ENCODE results near the gene ATG14.
"Not testable (repeated sequence)": the region's sequence is repeated elsewhere in the genome, so short reads cannot be mapped to it uniquely, and the experiment has no call there.

Gene ATG14

GRCh38 chr14:55386037-55386808, 25.4 kb downstream of the ATG14 start:
- DNase-seq (ENCODE audit: low read depth) = no peak

GRCh38 chr14:55384536-55384935, 27.1 kb downstream of the ATG14 start:
- DNase-seq (ENCODE audit: low read depth) = no peak

- no peak for DNase-seq (ENCODE audit: low read depth)
Observed at GRCh38 chr14:55383541-55384140, 28.0 kb downstream of the ATG14 start.

GRCh38 chr14:55383056-55383466, 28.6 kb downstream of the ATG14 start:
- DNase-seq (ENCODE audit: low read depth) = not testable (repeated sequence)

- no peak for DNase-seq (ENCODE audit: low read depth)
Observed at GRCh38 chr14:55382483-55382882, 29.1 kb downstream of the ATG14 start.

- no peak for DNase-seq (ENCODE audit: low read depth)
Observed at GRCh38 chr14:55381561-55381960, 30.1 kb downstream of the ATG14 start.

- DNase-seq (ENCODE audit: low read depth) = no peak
Observed at GRCh38 chr14:55381040-55381439, 30.6 kb downstream of the ATG14 start.

GRCh38 chr14:55377236-55377635, 34.4 kb downstream of the ATG14 start:
- DNase-seq (ENCODE audit: low read depth) = no peak

- no peak for DNase-seq (ENCODE audit: low read depth)
Observed at GRCh38 chr14:55374771-55375170, 36.9 kb downstream of the ATG14 start.

GRCh38 chr14:55373784-55374705, 37.6 kb downstream of the ATG14 start:
- DNase-seq (ENCODE audit: low read depth) = no peak

GRCh38 chr14:55372825-55373224, 38.8 kb downstream of the ATG14 start:
- DNase-seq (ENCODE audit: low read depth) = no peak

GRCh38 chr14:55372423-55372822, 39.2 kb downstream of the ATG14 start:
- no peak for DNase-seq (ENCODE audit: low read depth)

GRCh38 chr14:55370883-55371455, 40.7 kb downstream of the ATG14 start:
- no peak for DNase-seq (ENCODE audit: low read depth)

GRCh38 chr14:55366271-55366670, 45.4 kb downstream of the ATG14 start:
- no peak for DNase-seq (ENCODE audit: low read depth)

- no peak for DNase-seq (ENCODE audit: low read depth)
Observed at GRCh38 chr14:55361190-55361589, 50.4 kb downstream of the ATG14 start.

- no peak for DNase-seq (ENCODE audit: low read depth)
Observed at GRCh38 chr14:55359307-55359706, 52.3 kb downstream of the ATG14 start.

GRCh38 chr14:55356913-55357312, 54.7 kb downstream of the ATG14 start:
- DNase-seq (ENCODE audit: low read depth) = no peak

- no peak for DNase-seq (ENCODE audit: low read depth)
Observed at GRCh38 chr14:55355922-55356321, 55.7 kb downstream of the ATG14 start.

GRCh38 chr14:55354500-55354899, 57.1 kb downstream of the ATG14 start:
- DNase-seq (ENCODE audit: low read depth) = no peak

GRCh38 chr14:55353686-55354467, 57.8 kb downstream of the ATG14 start:
- DNase-seq (ENCODE audit: low read depth) = no peak

GRCh38 chr14:55352201-55352600, 59.4 kb downstream of the ATG14 start:
- DNase-seq (ENCODE audit: low read depth) = no peak

GRCh38 chr14:55351111-55351510, 60.5 kb downstream of the ATG14 start:
- no peak for DNase-seq (ENCODE audit: low read depth)

Measured in HS-5 (cell line).